Endothelial cell of umbilical vein (primary cell): ENCODE results near the gene ADRA2C. TPM values are rescaled to one million over a fixed set of nuclear protein-coding genes. Genes with fewer than 3 reads are reported as not detected.

Experiments
- BruUV-seq: library from RNA; stranded (reverse); fragments of 400-500 nt; replicated peaks from 2 replicates; lab custom pipeline; 2021; lab: Mats Ljungman, UMichigan
- CTCF ChIA-PET: fragments of 300-600, 350-600 bp; sonication (Branson Sonifier 250); formaldehyde crosslinking; loops from one replicate; lab custom pipeline; 2021; ENCODE audit warnings: antibody characterized with exemption, inconsistent platforms; lab: Charles Lee
- POLR2A ChIA-PET: fragments of 300-600, 350-600 bp; sonication (Branson Sonifier 250); formaldehyde crosslinking; loops from one replicate; lab custom pipeline; 2021; ENCODE audit warnings: antibody characterized with exemption, inconsistent platforms; lab: Charles Lee
- DNase-seq: peaks from one replicate; pipeline ENCODE4 v3.0.0-alpha.2; 2011; ENCODE audit warnings: low read depth, low spot score
- FAIRE-seq: peaks from 2 replicates; lab custom pipeline; 2011; peaks lifted over from hg19 to GRCh38; lab: Jason Lieb, UNC
- H2AFZ ChIP-seq: 2 replicates; pipeline ENCODE4 v1.6.0; 2012; ENCODE audit warnings: low read depth, low read length, control low read depth, inconsistent platforms
- H3K27ac ChIP-seq: 2 replicates; pipeline ENCODE4 v1.5.1; 2011; ENCODE audit warnings: low read depth, mild to moderate bottlenecking, control low read depth, low read length, moderate library complexity; ENCODE audit not compliant: insufficient read depth
- H3K27me3 ChIP-seq, 2 experiments: 2 replicates each; pipeline versions ENCODE4 v1.6.0 to v1.6.1; 2011; ENCODE audit warnings: low read length in 2 of 2, mixed read lengths in 1 of 2; ENCODE audit not compliant: control insufficient read depth in 2 of 2, insufficient read depth in 2 of 2
- H3K36me3 ChIP-seq, 2 experiments: 2 replicates in 1 of 2; 3 replicates in 1 of 2; pipeline ENCODE4 v1.5.1; 2011; ENCODE audit warnings: low read length in 2 of 2, mild to moderate bottlenecking in 1 of 2, moderate library complexity in 1 of 2; ENCODE audit not compliant: control insufficient read depth in 2 of 2, insufficient read depth in 2 of 2; ENCODE audit errors: extremely low read depth in 1 of 2
- H3K4me1 ChIP-seq: 3 replicates; pipeline ENCODE4 v1.5.1; 2011; ENCODE audit warnings: mild to moderate bottlenecking, low read length; ENCODE audit not compliant: control insufficient read depth, insufficient read depth; ENCODE audit errors: extremely low read depth
- H3K4me2 ChIP-seq: 2 replicates; pipeline ENCODE4 v1.6.1; 2011; ENCODE audit warnings: low read length, control low read depth, mixed read lengths; ENCODE audit not compliant: insufficient read depth
- H3K4me3 ChIP-seq, 3 experiments: fragments of 200-600 bp in 1 of 3; sonication (generic), shearing (Covaris generic) in 1 of 3; replicated peaks in 1 of 3; 2 replicates each; pipeline ENCODE4 v1.5.1; 2011 to 2016; ENCODE audit warnings: control low read depth in 3 of 3, low read length in 3 of 3, mild to moderate bottlenecking in 2 of 3, inconsistent platforms in 1 of 3, low read depth in 1 of 3, moderate library complexity in 1 of 3; ENCODE audit not compliant: insufficient read depth in 1 of 3
- H3K79me2 ChIP-seq: 2 replicates; pipeline ENCODE4 v1.6.0; 2012; ENCODE audit warnings: low read length, inconsistent platforms; ENCODE audit not compliant: control insufficient read depth, insufficient read depth
- H3K9ac ChIP-seq: replicated peaks from 2 replicates; pipeline ENCODE3; 2011; ENCODE audit warnings: low read length, control low read depth; ENCODE audit not compliant: insufficient read depth; ENCODE audit errors: extremely low read depth
- H3K9me1 ChIP-seq: replicated peaks from 3 replicates; pipeline ENCODE4 v1.6.0; 2011; ENCODE audit warnings: mild to moderate bottlenecking, low read length; ENCODE audit not compliant: control insufficient read depth, insufficient read depth; ENCODE audit errors: extremely low read depth
- H3K9me3 ChIP-seq: replicated peaks from 2 replicates; pipeline ENCODE4 v1.5.1; 2012; ENCODE audit warnings: low read length, inconsistent platforms; ENCODE audit not compliant: control insufficient read depth, insufficient read depth
- H4K20me1 ChIP-seq: replicated peaks from 2 replicates; pipeline ENCODE3; 2011; ENCODE audit warnings: mild to moderate bottlenecking, low read length; ENCODE audit not compliant: control insufficient read depth, insufficient read depth; ENCODE audit errors: extremely low read depth
- CTCF ChIP-seq, 2 donors: IDR thresholded peaks; 1 replicate in 1 of 2; 2 replicates in 1 of 2; pipeline ENCODE4 v1.5.1; 2011; ENCODE audit warnings: low read length in 2 of 2, mild to moderate bottlenecking in 2 of 2, moderate library complexity in 2 of 2, control low read depth in 1 of 2, inconsistent platforms in 1 of 2, low read depth in 1 of 2; ENCODE audit not compliant: insufficient read depth in 1 of 2; ENCODE audit errors: extremely low read depth in 1 of 2
- EZH2 ChIP-seq: IDR thresholded peaks from 2 replicates; pipeline ENCODE4 v1.6.1; 2012; ENCODE audit warnings: borderline replicate concordance, low read depth, mild to moderate bottlenecking, moderate library complexity, low read length, inconsistent platforms; ENCODE audit not compliant: severe bottlenecking
- FOS ChIP-seq: IDR thresholded peaks from 2 replicates; pipeline ENCODE4 v1.6.1; 2011; ENCODE audit warnings: mild to moderate bottlenecking, low read length, moderate library complexity, borderline replicate concordance; ENCODE audit not compliant: insufficient read depth
- GATA2 ChIP-seq: IDR thresholded peaks from 2 replicates; pipeline ENCODE4 v1.7.0; 2011; ENCODE audit warnings: low read depth, mild to moderate bottlenecking, moderate library complexity, mixed read lengths, low read length; ENCODE audit not compliant: insufficient read length, insufficient read depth
- JUN ChIP-seq: IDR thresholded peaks from 2 replicates; pipeline ENCODE4 v1.6.1; 2011; ENCODE audit warnings: borderline replicate concordance, low read depth; ENCODE audit not compliant: insufficient read length, insufficient read depth
- MAX ChIP-seq: IDR thresholded peaks from 2 replicates; pipeline ENCODE4 v1.6.1; 2011; ENCODE audit not compliant: insufficient read depth, insufficient read length
- MYC ChIP-seq: IDR thresholded peaks from one replicate; pipeline ENCODE4 v1.6.1; 2011; ENCODE audit warnings: mild to moderate bottlenecking, low read depth, low read length
- POLR2A ChIP-seq: IDR thresholded peaks from 2 replicates; pipeline ENCODE4 v1.6.1; 2012; ENCODE audit warnings: low read depth, mild to moderate bottlenecking, control low read depth, low read length
- POLR2AphosphoS5 ChIP-seq: IDR thresholded peaks from 2 replicates; pipeline ENCODE4 v1.6.1; 2012; ENCODE audit warnings: low read depth, mild to moderate bottlenecking, control low read depth, low read length, moderate library complexity; ENCODE audit not compliant: insufficient read depth
- dilution Hi-C: fragments of 300-500 bp; cut with MboI; formaldehyde crosslinking; loops from one replicate; pipeline ENCODE4 v1.15.0; 2019; ENCODE audit warnings: low sequenced_read_pairs; ENCODE audit not compliant: extremely low pct_ligation_motif_present
- intact Hi-C: fragments of 100-400 bp; cut with micrococcal nuclease; formaldehyde crosslinking; loops from one replicate; pipeline ENCODE4 v1.10.0; 2022
- polyA plus RNA-seq, 4 experiments: library from polyadenylated mRNA; depleted of rRNA in 3 of 4; stranded (reverse) in 3 of 4; unstranded in 1 of 4; fragments of >200 nt; gene quantifications; 2 replicates each; pipeline versions ENCODE4 v1.2.1 to v1.2.3, GENCODE V29; 2011 to 2012; ENCODE audit warnings: missing spikeins in 1 of 4
- total RNA-seq: library from RNA; stranded (reverse); gene quantifications from 2 replicates; pipeline ENCODE4 v1.2.3, GENCODE V29; 2021

ADRA2C gene
- total and polyA plus RNA-seq, 2 donors (not counting 3 experiments of a cell fraction or from before 2014, with no cell fraction given) = 0.03 to 0.40 TPM

GRCh38 chr4:3735196-3735595, 31.0 kb upstream of the ADRA2C start:
- Histone ChIP-seq H3K4me2 (no peak overlapping the region), H3K9me1 (no peaks in the 10 kb centered on the region), H4K20me1 (no peaks in the 10 kb centered on the region), H3K27me3 (no peaks in the 10 kb centered on the region), H3K27ac (no peak overlapping the region), H2AFZ (no peak overlapping the region), H3K79me2 (no peaks in the 10 kb centered on the region), H3K9ac (no peak overlapping the region), H3K9me3 (no peaks in the 10 kb centered on the region), H3K4me3 (no peak overlapping the region), H3K4me1 (no peaks in the 10 kb centered on the region), H3K36me3 (no peaks in the 10 kb centered on the region)
- no TSS peak for BruUV-seq
- dilution Hi-C loops = no loop called here
- intact Hi-C loops = no loop called here
- CTCF ChIA-PET = no interaction called here
- FAIRE-seq (no peak), DNase-seq (no peak)
- no peak for TF ChIP-seq POLR2AphosphoS5
- no peak for TF ChIP-seq EZH2
- TF ChIP-seq MAX = no peak
- no peak for TF ChIP-seq POLR2A
- no peak for TF ChIP-seq JUN
- TF ChIP-seq GATA2 = no peak
- TF ChIP-seq FOS = no peak
- POLR2A ChIA-PET = no interaction called here

GRCh38 chr4:3736290-3736689, 29.9 kb upstream of the ADRA2C start:
- H3K27me3 ChIP-seq = no peaks in the 10 kb centered on the region
- no peak overlapping the region for H3K4me3 ChIP-seq
- H3K4me2 ChIP-seq = no peak overlapping the region
- H3K9me3 ChIP-seq = no peaks in the 10 kb centered on the region
- H4K20me1 ChIP-seq = no peaks in the 10 kb centered on the region
- no peaks in the 10 kb centered on the region for H3K4me1 ChIP-seq
- H2AFZ ChIP-seq = no peak overlapping the region
- DNase-seq (no peak), FAIRE-seq (no peak)
- dilution Hi-C loops (no loop called here), intact Hi-C loops (no loop called here)
- BruUV-seq = no TSS peak
- no peak overlapping the region for H3K27ac ChIP-seq
- TF ChIP-seq POLR2AphosphoS5 (no peak), FOS (no peak), POLR2A (no peak), CTCF (IDR thresholded peaks at IDR 0.05; ENCODE audit: extremely low read depth in 1 of 2, insufficient read depth in 1 of 2, low read depth in 1 of 2, low read length in 2 of 2) (no peak), EZH2 (no peak), JUN (no peak), MYC (no peak), GATA2 (no peak), MAX (no peak)
- ChIA-PET CTCF (no interaction called here), POLR2A (no interaction called here)
- no peaks in the 10 kb centered on the region for H3K79me2 ChIP-seq
- no peaks in the 10 kb centered on the region for H3K9me1 ChIP-seq
- H3K9ac ChIP-seq = no peak overlapping the region
- no peaks in the 10 kb centered on the region for H3K36me3 ChIP-seq
